Ectodermal cell (in vitro differentiated cells): Measurements from ENCODE around the gene BATF3. TPM values are rescaled to one million over a fixed set of nuclear protein-coding genes. Genes with fewer than 3 reads are reported as not detected.

Experiments used
- H3K27ac ChIP-seq: 2 replicates; pipeline ENCODE4 v1.7.0; 2013; ENCODE audit warnings: mild to moderate bottlenecking, low read depth, low read length; ENCODE audit not compliant: insufficient read depth, poor library complexity, severe bottlenecking
- H3K27me3 ChIP-seq: 2 replicates; pipeline ENCODE4 v1.7.0; 2013; ENCODE audit warnings: mild to moderate bottlenecking, low read length; ENCODE audit not compliant: insufficient read depth, control insufficient read depth, poor library complexity, severe bottlenecking
- H3K36me3 ChIP-seq: one replicate; pipeline ENCODE4 v1.7.0; 2013; ENCODE audit warnings: low read length; ENCODE audit not compliant: control insufficient read depth, insufficient read depth
- H3K4me1 ChIP-seq: one replicate; pipeline ENCODE4 v1.7.0; 2013; ENCODE audit warnings: low read length; ENCODE audit not compliant: control insufficient read depth, insufficient read depth
- H3K4me3 ChIP-seq: 2 replicates; pipeline ENCODE4 v1.7.0; 2013; ENCODE audit warnings: low read depth, low read length, control low read depth; ENCODE audit not compliant: insufficient read depth
- H3K9me3 ChIP-seq: 2 replicates; pipeline ENCODE4 v1.7.0; 2013; ENCODE audit warnings: mild to moderate bottlenecking, low read length, moderate library complexity; ENCODE audit not compliant: control insufficient read depth
- WGBS, 2 experiments: methylation state at CpG; one replicate each; pipeline ENCODE4 v1.1.7; 2013; ENCODE audit warnings: missing lambda C conversion rate in 2 of 2; 5-methylcytosine and 5-hydroxymethylcytosine counted together
- polyA plus RNA-seq, 4 experiments: library from polyadenylated mRNA; stranded (reverse); fragments of 50-300 nt; gene quantifications; one replicate each; pipeline ENCODE4 v1.2.3, GENCODE V29; 2013

BATF3 gene, protein sequence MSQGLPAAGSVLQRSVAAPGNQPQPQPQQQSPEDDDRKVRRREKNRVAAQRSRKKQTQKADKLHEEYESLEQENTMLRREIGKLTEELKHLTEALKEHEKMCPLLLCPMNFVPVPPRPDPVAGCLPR
- not detected for polyA plus RNA-seq (2013, experiment 1 of 4)
- polyA plus RNA-seq (2013, experiment 2 of 4) = 0.37 TPM
- polyA plus RNA-seq (2013, experiment 3 of 4) = 0.75 TPM
- polyA plus RNA-seq (2013, experiment 4 of 4) = 0.81 TPM

DNA sequence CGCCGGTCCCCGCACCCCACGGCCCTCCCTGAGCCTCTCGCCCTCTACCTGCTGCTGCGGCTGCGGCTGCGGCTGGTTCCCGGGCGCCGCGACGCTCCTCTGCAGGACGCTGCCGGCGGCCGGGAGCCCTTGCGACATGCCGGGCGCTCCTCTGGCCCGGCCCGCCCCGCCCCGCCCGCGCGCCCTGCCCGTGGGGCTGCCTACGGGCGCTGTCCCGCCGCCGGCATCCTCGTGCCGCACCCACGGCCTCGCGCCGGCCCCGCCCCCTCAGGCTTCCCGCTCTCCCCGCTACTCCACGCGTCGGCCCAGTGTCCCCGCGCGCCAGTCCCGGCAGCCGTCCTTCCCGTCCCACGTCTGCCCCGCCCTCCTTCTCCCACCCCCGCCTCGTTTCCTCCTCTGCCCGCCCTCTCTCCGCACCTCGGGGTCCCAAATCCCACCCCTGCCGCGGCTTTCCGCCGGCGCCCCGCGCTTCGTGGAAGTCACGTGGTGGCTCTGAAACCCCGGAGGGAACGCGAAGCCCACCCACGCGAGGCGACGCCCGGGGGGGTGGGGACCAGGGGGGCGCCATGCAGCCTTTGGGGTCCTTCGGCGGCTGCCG is at the start of gene BATF3:
BATF3 (minus strand) TSS at position 216 of the 598 bp plus-strand sequence; CDS start at position 138, 78 bp downstream.
- Histone ChIP-seq H3K4me1 (no peaks in the 10 kb centered on the region), H3K27me3 (peaks cover 78% of the 10 kb centered on the region), H3K27ac (no peak within 1 kb of the TSS), H3K36me3 (no peaks in the 10 kb centered on the region), H3K9me3 (no peaks in the 10 kb centered on the region), H3K4me3 (peak within 1 kb of the TSS; percentile 31)
- WGBS, 2 experiments = 1% methylated on average over 77 to 79 of the region's 79 CpGs

DNA sequence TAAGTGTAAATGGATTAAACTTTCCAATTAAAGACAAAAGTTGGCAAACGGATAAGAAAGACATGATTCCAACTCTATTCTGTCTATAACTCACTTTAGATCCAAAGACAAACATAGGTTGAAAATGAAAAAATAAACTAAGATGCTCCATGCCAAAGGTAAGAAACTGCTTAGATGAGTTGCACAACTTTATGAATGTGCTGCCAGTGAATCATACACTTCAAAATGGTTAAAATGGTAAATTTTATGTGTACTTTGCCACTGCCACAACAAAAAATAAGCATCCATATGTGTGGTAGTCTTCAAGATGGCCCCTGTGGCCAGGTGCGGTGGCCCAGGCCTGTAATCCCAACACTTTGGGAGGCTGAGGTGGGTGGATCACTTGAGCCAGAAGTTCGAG is 46.9 kb upstream of the BATF3 start:
- Histone ChIP-seq H3K27me3 (no peaks in the 10 kb centered on the region), H3K36me3 (no peaks in the 10 kb centered on the region), H3K9me3 (no peaks in the 10 kb centered on the region), H3K4me1 (no peaks in the 10 kb centered on the region), H3K27ac (no peak overlapping the region), H3K4me3 (no peak overlapping the region)
- WGBS, 2 experiments = 86 to 96% methylated on average over 2 to 3 of the region's 3 CpGs

DNA sequence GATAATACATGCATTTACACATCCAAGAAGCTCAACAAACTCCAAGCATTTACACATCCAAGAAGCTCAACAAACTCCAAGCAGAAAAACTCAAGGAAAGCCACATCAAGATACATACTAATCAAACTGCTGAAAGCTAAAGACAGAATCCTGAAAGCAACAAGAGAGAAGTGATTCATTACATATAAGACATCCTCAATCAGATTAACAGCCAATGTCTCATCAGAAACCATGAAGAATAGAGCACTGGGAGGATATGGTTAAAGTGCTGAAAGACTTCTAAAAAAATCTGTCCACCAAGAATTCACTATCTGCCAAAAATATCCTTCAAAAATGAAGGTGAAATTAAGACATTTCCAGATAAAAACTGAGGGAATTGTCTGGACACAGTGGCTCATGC is 45.7 kb upstream of the BATF3 start:
- no peaks in the 10 kb centered on the region for H3K4me1 ChIP-seq
- no peak overlapping the region for H3K4me3 ChIP-seq
- no peaks in the 10 kb centered on the region for H3K27me3 ChIP-seq
- no peaks in the 10 kb centered on the region for H3K9me3 ChIP-seq
- H3K36me3 ChIP-seq = no peaks in the 10 kb centered on the region
- H3K27ac ChIP-seq = no peak overlapping the region

DNA sequence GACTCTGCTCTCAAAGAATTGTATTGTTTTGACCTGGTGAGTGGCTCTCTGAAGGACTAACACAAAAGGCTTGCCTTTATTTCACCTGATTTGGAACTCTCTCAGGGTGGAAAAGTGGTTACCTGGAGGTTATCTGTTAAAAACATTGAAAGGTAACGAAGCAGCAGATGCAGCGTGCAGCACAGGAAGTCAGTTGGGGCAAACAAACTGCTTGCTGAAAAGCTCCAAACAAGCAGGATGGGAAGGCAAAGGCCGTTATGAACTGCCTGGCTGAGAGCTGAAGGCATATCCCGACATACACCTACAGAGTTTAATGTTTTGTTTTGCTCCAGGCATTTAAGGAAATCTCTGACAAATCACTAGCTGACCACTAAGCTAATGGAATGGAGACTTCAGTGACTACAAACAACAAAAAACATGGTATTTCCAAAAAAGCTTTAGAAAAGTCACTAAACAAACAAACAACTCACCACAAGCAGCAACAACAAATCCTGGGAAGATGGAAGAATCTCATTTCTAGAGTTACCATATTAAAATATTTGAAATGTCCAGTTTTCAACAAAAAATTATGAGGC is 44.3 kb upstream of the BATF3 start:
- no peaks in the 10 kb centered on the region for H3K36me3 ChIP-seq
- no peaks in the 10 kb centered on the region for H3K9me3 ChIP-seq
- H3K4me3 ChIP-seq = no peak overlapping the region
- no peak overlapping the region for H3K27ac ChIP-seq
- 88 to 91% methylated on average over 4 of the region's 4 CpGs for WGBS, 2 experiments
- no peaks in the 10 kb centered on the region for H3K27me3 ChIP-seq
- no peaks in the 10 kb centered on the region for H3K4me1 ChIP-seq

DNA sequence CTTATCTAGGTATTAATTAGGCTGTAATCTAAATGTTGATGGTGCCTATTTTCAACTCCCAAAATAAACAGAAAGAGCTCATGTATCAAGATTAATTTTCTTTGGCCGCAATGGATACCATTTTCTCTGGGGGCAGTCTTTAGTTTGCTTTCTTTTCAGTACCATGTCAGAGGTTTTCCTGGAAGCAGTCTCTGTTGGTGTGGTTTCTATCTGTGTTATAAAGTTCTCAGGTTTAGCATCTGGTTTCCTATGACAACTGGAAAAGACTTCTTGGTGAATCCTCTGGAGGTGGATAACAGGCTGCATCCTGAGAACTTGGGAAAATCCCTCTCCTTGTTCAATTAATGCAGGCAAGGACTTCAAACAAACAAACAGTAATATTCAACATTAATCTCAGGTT is 38.7 kb upstream of the BATF3 start:
- H3K27me3 ChIP-seq = no peaks in the 10 kb centered on the region
- H3K36me3 ChIP-seq = no peaks in the 10 kb centered on the region
- no peaks in the 10 kb centered on the region for H3K4me1 ChIP-seq
- H3K27ac ChIP-seq = no peak overlapping the region
- no peak overlapping the region for H3K4me3 ChIP-seq
- 90 to 100% methylated on average over 1 of the region's 1 CpG for WGBS, 2 experiments
- no peaks in the 10 kb centered on the region for H3K9me3 ChIP-seq

DNA sequence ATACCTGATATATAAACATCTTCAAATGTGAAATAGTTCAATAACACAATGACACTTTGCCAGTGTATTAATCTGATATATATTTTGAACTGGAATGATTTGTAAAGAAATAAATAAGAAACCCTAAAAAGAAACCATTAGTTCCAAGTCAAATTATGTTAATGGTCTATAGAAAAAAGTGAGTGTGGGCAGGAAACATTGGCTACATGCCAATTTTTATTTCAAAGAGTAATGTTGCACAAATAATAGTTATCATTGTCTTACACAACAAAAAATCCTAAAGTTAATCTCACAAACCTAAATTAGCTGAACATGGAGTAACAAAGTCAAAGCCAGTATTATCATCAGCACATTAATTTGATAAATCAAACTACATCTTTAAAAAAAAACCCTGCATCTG is 37.9 kb upstream of the BATF3 start:
- H3K27me3 ChIP-seq = no peaks in the 10 kb centered on the region
- no peaks in the 10 kb centered on the region for H3K4me1 ChIP-seq
- no peaks in the 10 kb centered on the region for H3K9me3 ChIP-seq
- H3K36me3 ChIP-seq = no peaks in the 10 kb centered on the region
- no peak overlapping the region for H3K27ac ChIP-seq
- no peak overlapping the region for H3K4me3 ChIP-seq

DNA sequence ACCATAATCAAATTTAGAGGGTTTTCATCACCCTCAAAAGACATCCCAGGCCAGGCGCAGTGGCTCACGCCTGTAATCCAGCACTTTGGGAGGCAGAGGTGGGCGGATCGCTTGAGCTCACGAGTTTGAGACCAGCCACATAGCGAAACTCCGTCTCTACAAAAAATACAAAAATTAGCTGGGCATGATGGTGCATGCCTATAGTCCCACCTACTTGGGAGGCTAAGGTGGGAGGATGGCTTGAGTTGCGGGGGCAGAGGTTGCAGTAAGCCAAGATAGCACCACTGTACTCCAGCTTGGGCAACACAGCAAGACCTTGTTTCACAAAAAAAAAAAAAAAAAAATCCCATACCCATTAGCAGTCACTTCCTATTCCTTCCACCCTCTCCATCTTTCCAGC is 33.5 kb upstream of the BATF3 start:
- Histone ChIP-seq H3K36me3 (no peaks in the 10 kb centered on the region), H3K27ac (no peak overlapping the region), H3K9me3 (no peaks in the 10 kb centered on the region), H3K4me3 (no peak overlapping the region), H3K4me1 (no peaks in the 10 kb centered on the region), H3K27me3 (no peaks in the 10 kb centered on the region)
- 91 to 95% methylated on average over 8 of the region's 8 CpGs for WGBS, 2 experiments

DNA sequence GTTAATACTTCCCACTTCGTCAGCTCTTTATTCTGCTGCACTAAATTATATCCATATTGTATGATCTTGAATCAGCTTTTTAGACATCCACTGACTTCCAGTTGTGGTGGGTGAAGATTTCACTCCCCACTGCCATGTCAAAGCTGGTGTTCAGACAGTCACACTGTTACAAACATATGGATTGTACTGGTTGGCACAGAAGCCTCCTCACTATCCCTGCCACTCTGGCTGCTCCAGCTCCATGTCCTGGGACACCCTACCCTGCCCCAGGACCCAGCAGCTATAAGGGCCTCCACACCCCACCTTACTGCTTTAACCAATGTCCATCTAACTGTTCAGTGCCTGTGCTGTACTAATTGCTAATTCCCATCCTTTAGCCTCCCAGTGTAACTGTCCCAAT is 32.0 kb upstream of the BATF3 start:
- no peaks in the 10 kb centered on the region for H3K27me3 ChIP-seq
- H3K4me1 ChIP-seq = no peaks in the 10 kb centered on the region
- H3K4me3 ChIP-seq = no peak overlapping the region
- H3K27ac ChIP-seq = no peak overlapping the region
- H3K9me3 ChIP-seq = no peaks in the 10 kb centered on the region
- no peaks in the 10 kb centered on the region for H3K36me3 ChIP-seq
- WGBS, 2 experiments = 83 to 100% methylated on average over 1 of the region's 1 CpG

DNA sequence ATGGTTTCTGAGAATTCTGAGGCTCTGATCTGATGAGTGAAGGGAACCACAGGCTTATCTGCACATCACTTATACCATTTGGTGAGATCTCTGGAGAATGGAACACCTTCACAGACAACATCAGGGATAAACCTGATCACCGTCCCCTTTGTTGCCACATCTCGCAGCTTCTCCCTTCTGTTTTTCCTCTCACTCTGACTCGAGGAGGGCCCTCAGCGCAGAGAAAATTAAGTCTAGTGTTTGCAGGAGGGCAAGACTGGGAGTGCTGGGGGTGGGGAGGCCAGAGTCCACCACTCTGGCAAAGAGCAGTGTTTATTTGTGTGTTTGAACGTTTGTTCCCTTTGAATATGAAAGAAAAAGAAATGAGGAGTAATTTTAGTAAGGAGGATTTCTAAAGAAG is 29.0 kb upstream of the BATF3 start:
- Histone ChIP-seq H3K4me3 (no peak overlapping the region), H3K36me3 (no peaks in the 10 kb centered on the region), H3K27ac (no peak overlapping the region), H3K27me3 (no peaks in the 10 kb centered on the region), H3K9me3 (no peaks in the 10 kb centered on the region), H3K4me1 (no peaks in the 10 kb centered on the region)
- 86 to 92% methylated on average over 5 of the region's 5 CpGs for WGBS, 2 experiments

DNA sequence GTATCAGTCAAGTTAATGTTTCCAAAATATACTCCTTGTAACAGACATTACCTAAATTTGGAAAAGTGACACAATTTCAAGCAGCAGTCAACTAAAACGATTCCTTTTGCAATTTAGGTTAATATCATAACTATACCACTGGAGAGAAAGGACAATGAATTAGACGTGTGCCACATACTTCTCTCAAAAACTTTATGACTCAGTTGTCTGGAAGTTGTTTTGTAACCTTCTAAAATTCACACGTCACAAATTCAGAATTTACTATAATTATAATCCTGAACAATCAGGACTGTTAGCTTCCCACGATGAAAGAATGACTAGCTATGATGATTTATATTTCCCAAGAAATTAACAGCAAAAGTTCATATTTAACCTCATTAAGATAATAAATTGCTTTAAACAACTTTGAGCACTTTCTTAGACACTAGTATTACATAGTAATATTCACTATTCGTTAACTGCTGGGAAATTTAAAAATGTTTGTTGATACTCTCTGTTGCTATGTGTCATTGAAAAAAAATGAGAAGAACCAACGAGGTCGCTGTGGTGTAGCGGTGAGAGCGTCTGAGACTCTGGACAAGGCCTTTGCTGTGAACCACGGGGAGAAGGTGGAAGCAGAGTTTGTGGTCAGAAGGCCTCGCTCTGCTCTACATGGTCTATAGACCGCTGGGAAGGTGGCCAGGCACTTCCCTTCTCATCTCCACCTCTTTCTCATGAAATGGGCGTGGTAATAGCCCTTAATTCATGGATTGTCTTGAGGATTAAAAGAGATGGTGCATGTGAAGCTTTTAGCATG is 27.9 kb upstream of the BATF3 start:
- Histone ChIP-seq H3K9me3 (no peaks in the 10 kb centered on the region), H3K4me3 (no peak overlapping the region), H3K27ac (no peak overlapping the region), H3K27me3 (no peaks in the 10 kb centered on the region), H3K36me3 (no peaks in the 10 kb centered on the region), H3K4me1 (no peaks in the 10 kb centered on the region)
- WGBS, 2 experiments = 97 to 98% methylated on average over 11 to 13 of the region's 13 CpGs
